GM12865 (cell line): ENCODE results near the gene ATXN7.

Source experiments
- DNase-seq: peaks from one replicate; pipeline ENCODE4 v3.0.0; 2010; ENCODE audit warnings: low read depth
- H3K4me3 ChIP-seq: 2 replicates; pipeline ENCODE4 v1.5.1; 2011; ENCODE audit warnings: mild to moderate bottlenecking, low read depth, low read length, control low read depth
- CTCF ChIP-seq: IDR thresholded peaks from 2 replicates; pipeline ENCODE4 v1.5.1; 2011; ENCODE audit warnings: low read length, control low read depth, low read depth, inconsistent platforms; ENCODE audit not compliant: insufficient read depth; ENCODE audit errors: missing control alignments

ATXN7 gene

GRCh38 chr3:63880653-63881052 is 17.0 kb downstream of the ATXN7 start:
- no peak for DNase-seq

GRCh38 chr3:63886858-63887257 is 23.2 kb downstream of the ATXN7 start:
- no peak overlapping the region for H3K4me3 ChIP-seq
- no peak for DNase-seq
- no peak for TF ChIP-seq CTCF

More at GRCh38 chr3:63880653-63881052, 17.0 kb downstream of the ATXN7 start:
- H3K4me3 ChIP-seq, result no peak overlapping the region
- no peak for TF ChIP-seq CTCF

GRCh38 chr3:63891518-63891917 is 27.9 kb downstream of the ATXN7 start:
- no peak for TF ChIP-seq CTCF
- H3K4me3 ChIP-seq, result no peak overlapping the region
- no peak for DNase-seq

- TF ChIP-seq CTCF, result no peak
- no peak overlapping the region for H3K4me3 ChIP-seq
- DNase-seq, result no peak
Observed at GRCh38 chr3:63892773-63893352, 29.2 kb downstream of the ATXN7 start.

- no peak for DNase-seq
- H3K4me3 ChIP-seq, result no peak overlapping the region
- no peak for TF ChIP-seq CTCF
Observed at GRCh38 chr3:63895422-63896189, 31.9 kb downstream of the ATXN7 start.

- DNase-seq, result peak; percentile 55
- TF ChIP-seq CTCF, result no peak
- no peak overlapping the region for H3K4me3 ChIP-seq
Observed at GRCh38 chr3:63896332-63897030, 32.8 kb downstream of the ATXN7 start.
